ENCODE data around the gene KLHL18. TPM values are rescaled to one million over a fixed set of nuclear protein-coding genes. Genes with fewer than 3 reads are reported as not detected.
"Not testable (repeated sequence)": the region's sequence is repeated elsewhere in the genome, so short reads cannot be mapped to it uniquely, and the experiment has no call there.

The KLHL18 gene
- total RNA-seq, 2 experiments from 2014 or later, result 13.1 to 28.6 TPM

DNA sequence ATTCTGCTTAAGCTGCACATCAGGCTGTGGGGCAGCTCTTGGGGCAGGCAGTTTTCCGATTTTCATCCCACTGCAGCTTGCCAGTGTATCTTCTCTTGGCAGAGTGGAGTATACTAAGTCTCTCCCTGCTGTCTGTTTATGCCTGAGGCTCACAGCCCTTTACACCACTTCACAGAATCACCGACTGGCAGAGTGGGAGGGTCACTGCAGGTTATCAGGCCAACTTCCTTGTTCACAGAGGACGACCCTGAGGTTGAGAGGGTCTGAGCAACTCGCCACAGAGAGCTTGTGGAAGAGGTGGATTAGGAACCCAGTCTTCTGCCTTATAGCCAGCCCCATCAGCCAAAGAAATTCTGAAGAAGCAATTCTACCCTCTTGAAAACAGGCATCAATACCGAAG, 31.1 kb upstream of the KLHL18 start:
- intact Hi-C loops (cut with micrococcal nuclease; ENCODE audit: unreplicated experiment), result no loop called here
- Histone ChIP-seq H3K27ac (ENCODE audit: low read depth, low read length, poor library complexity, severe bottlenecking) (no peak overlapping the region), H3K9me2 (ENCODE audit: insufficient read depth, low read length) (no peaks in the 10 kb centered on the region), H3K4me2 (ENCODE audit: low read length) (no peak overlapping the region), H4K20me1 (ENCODE audit: insufficient read depth, low read length) (no peaks in the 10 kb centered on the region), H3K4me1 (ENCODE audit: insufficient read depth, low read length, poor library complexity, severe bottlenecking) (no peaks in the 10 kb centered on the region), H3K4me3 (ENCODE audit: low read depth, low read length, poor library complexity, severe bottlenecking) (no peak overlapping the region), H2AFZ (ENCODE audit: low read length) (no peak overlapping the region), H3K36me3 (ENCODE audit: insufficient read depth, low read length) (no peaks in the 10 kb centered on the region), H3K9me3 (ENCODE audit: low read length) (no peaks in the 10 kb centered on the region), H3K79me2 (ENCODE audit: insufficient read depth, low read depth, low read length) (no peaks in the 10 kb centered on the region)
- no peak for DNase-seq (ENCODE audit: low spot score)
- POLR2A ChIA-PET, result interaction anchor here (0.6 kb wide), 1 partner anchor 118 kb away, joined by 5 read pairs; no protein-coding TSS in a partner anchor
- no peak for TF ChIP-seq CTCF (conservative IDR thresholded peaks at IDR 0.05; ENCODE audit: low read length)
- TF ChIP-seq EZH2phosphoT487 (IDR thresholded peaks at IDR 0.05; ENCODE audit: borderline replicate concordance, low read depth, low read length), result no peak
- no TSS peak for BruUV-seq (replicated peaks)
- CTCF ChIA-PET (ENCODE audit: unreplicated experiment), result interaction anchor here (0.7 kb wide), 1 partner anchor 35 kb away, joined by 4 read pairs; no protein-coding TSS in a partner anchor

- H3K4me1 ChIP-seq (ENCODE audit: insufficient read depth, low read length, poor library complexity, severe bottlenecking); POLR2A ChIA-PET; H4K20me1 ChIP-seq (ENCODE audit: insufficient read depth, low read length); BruUV-seq (replicated peaks); H2AFZ ChIP-seq (ENCODE audit: low read length); H3K36me3 ChIP-seq (ENCODE audit: insufficient read depth, low read length); CTCF ChIA-PET (ENCODE audit: unreplicated experiment); H3K9me3 ChIP-seq (ENCODE audit: low read length); DNase-seq (ENCODE audit: low spot score); intact Hi-C loops (cut with micrococcal nuclease; ENCODE audit: unreplicated experiment); H3K9me2 ChIP-seq (ENCODE audit: insufficient read depth, low read length); H3K4me3 ChIP-seq (ENCODE audit: low read depth, low read length, poor library complexity, severe bottlenecking); H3K27ac ChIP-seq (ENCODE audit: low read depth, low read length, poor library complexity, severe bottlenecking); H3K79me2 ChIP-seq (ENCODE audit: insufficient read depth, low read depth, low read length); H3K4me2 ChIP-seq (ENCODE audit: low read length): not testable (repeated sequence)
Observed at GRCh38 chr3:47256331-47256730, 26.4 kb upstream of the KLHL18 start.

- Histone ChIP-seq H3K9me2 (ENCODE audit: insufficient read depth, low read length) (no peaks in the 10 kb centered on the region), H3K9me3 (ENCODE audit: low read length) (no peaks in the 10 kb centered on the region), H2AFZ (ENCODE audit: low read length) (no peak overlapping the region), H3K4me2 (ENCODE audit: low read length) (no peak overlapping the region), H3K4me1 (ENCODE audit: insufficient read depth, low read length, poor library complexity, severe bottlenecking) (no peaks in the 10 kb centered on the region), H3K36me3 (ENCODE audit: insufficient read depth, low read length) (no peaks in the 10 kb centered on the region), H3K27ac (ENCODE audit: low read depth, low read length, poor library complexity, severe bottlenecking) (no peak overlapping the region), H4K20me1 (ENCODE audit: insufficient read depth, low read length) (no peaks in the 10 kb centered on the region), H3K79me2 (ENCODE audit: insufficient read depth, low read depth, low read length) (no peaks in the 10 kb centered on the region), H3K4me3 (ENCODE audit: low read depth, low read length, poor library complexity, severe bottlenecking) (no peak overlapping the region)
- no TSS peak for BruUV-seq (replicated peaks)
- no peak for DNase-seq (ENCODE audit: low spot score)
- ChIA-PET CTCF (ENCODE audit: unreplicated experiment) (no interaction called here), POLR2A (interaction anchor here (0.6 to 1.4 kb wide), 2 partner anchors 8 to 25 kb away, joined by 3 to 4 read pairs; no protein-coding TSS in a partner anchor)
- TF ChIP-seq EZH2phosphoT487 (IDR thresholded peaks at IDR 0.05; ENCODE audit: borderline replicate concordance, low read depth, low read length), result no peak
- TF ChIP-seq CTCF (conservative IDR thresholded peaks at IDR 0.05; ENCODE audit: low read length), result no peak
- intact Hi-C loops (cut with micrococcal nuclease; ENCODE audit: unreplicated experiment), result no loop called here
Observed at GRCh38 chr3:47259114-47259513, 23.6 kb upstream of the KLHL18 start.

Data from OCI-LY7 (cell line).